K562 (cell line): ENCODE measurements around the gene KLHL22. TPM values are rescaled to one million over a fixed set of nuclear protein-coding genes. Genes with fewer than 3 reads are reported as not detected.
"Not testable (repeated sequence)": the region's sequence is repeated elsewhere in the genome, so short reads cannot be mapped to it uniquely, and the experiment has no call there.

ENCODE experiments used
- ATAC-seq: fragments of 200-7000 bp; cut with Tn5 transposase; 3 replicates; pipeline ENCODE4 v1.9.1; 2020; ENCODE audit warnings: moderate library complexity
- BruUV-seq: library from RNA; stranded (reverse); fragments of 400-500 nt; replicated peaks from 2 replicates; lab custom pipeline; 2021; lab: Mats Ljungman, UMichigan
- CTCF ChIA-PET: fragments of 300-600 bp; formaldehyde crosslinking; extraction: SDS; loops from one replicate; lab custom pipeline; 2021; ENCODE audit warnings: low intra/inter-chr PET ratio; lab: Yijun Ruan, JAX
- POLR2A ChIA-PET: fragments of 300-600, 350-650 bp; sonication (Branson Sonifier 250); formaldehyde crosslinking; extraction: SDS; loops from one replicate; lab custom pipeline; 2021; ENCODE audit warnings: antibody characterized with exemption, inconsistent platforms; lab: Yijun Ruan, JAX
- DNase-seq, 4 experiments: peaks; one replicate each; pipeline versions ENCODE4 v3.0.0 to v3.0.0-alpha.2; 2011 to 2018; ENCODE audit warnings: low spot score in 3 of 4, mixed read lengths in 3 of 4; ENCODE audit errors: extremely low read depth in 1 of 4
- FAIRE-seq: peaks from 2 replicates; lab custom pipeline; 2011; peaks lifted over from hg19 to GRCh38; lab: Jason Lieb, UNC
- H2AFZ ChIP-seq: 2 replicates; pipeline ENCODE4 v1.6.0; 2011; ENCODE audit warnings: low read depth, low read length, control low read depth, inconsistent platforms
- H3K27ac ChIP-seq: fragments of 200-600 bp; 3 replicates; pipeline ENCODE4 v1.8.0; 2011; ENCODE audit warnings: low read depth, mild to moderate bottlenecking, control low read depth, inconsistent platforms, low read length, moderate library complexity, mixed read lengths; ENCODE audit errors: extremely low read depth
- H3K27me3 ChIP-seq, 2 experiments: fragments of 300-600 bp in 1 of 2; 2 replicates in 1 of 2; 3 replicates in 1 of 2; pipeline versions ENCODE4 v1.6.0 to v1.8.0; 2011; ENCODE audit warnings: inconsistent platforms in 2 of 2, low read length in 2 of 2, mild to moderate bottlenecking in 1 of 2, mixed read lengths in 1 of 2, moderate library complexity in 1 of 2; ENCODE audit not compliant: control insufficient read depth in 2 of 2, insufficient read depth in 2 of 2
- H3K36me3 ChIP-seq: fragments of 300-600 bp; 3 replicates; pipeline ENCODE4 v1.8.0; 2011; ENCODE audit warnings: mild to moderate bottlenecking, low read length, inconsistent platforms; ENCODE audit not compliant: control insufficient read depth, insufficient read depth
- H3K4me1 ChIP-seq, 2 experiments: fragments of 200-600 bp in 1 of 2; replicated peaks in 1 of 2; 2 replicates in 1 of 2; 3 replicates in 1 of 2; pipeline versions ENCODE4 v1.5.1 to v1.8.0; 2011; ENCODE audit warnings: inconsistent platforms in 2 of 2, low read length in 2 of 2, mild to moderate bottlenecking in 1 of 2, mixed read lengths in 1 of 2, moderate library complexity in 1 of 2; ENCODE audit not compliant: control insufficient read depth in 2 of 2, insufficient read depth in 2 of 2
- H3K4me2 ChIP-seq: 2 replicates; pipeline ENCODE4 v1.6.1; 2011; ENCODE audit warnings: low read length, control low read depth, inconsistent platforms, mixed read lengths; ENCODE audit not compliant: insufficient read depth
- H3K4me3 ChIP-seq: fragments of 200-600 bp; sonication (generic), shearing (Covaris generic); 2 replicates; pipeline ENCODE4 v1.5.1; 2016; ENCODE audit warnings: control low read depth, inconsistent platforms
- H3K79me2 ChIP-seq: fragments of 200-600 bp; 3 replicates; pipeline ENCODE4 v1.8.0; 2011; ENCODE audit warnings: low read length, inconsistent platforms; ENCODE audit not compliant: control insufficient read depth, insufficient read depth
- H3K9ac ChIP-seq, 2 experiments: 2 replicates each; pipeline versions ENCODE4 v1.6.0 to v1.6.1; 2011; ENCODE audit warnings: low read depth in 2 of 2, low read length in 2 of 2, control low read depth in 1 of 2, inconsistent platforms in 1 of 2, mild to moderate bottlenecking in 1 of 2, mixed read lengths in 1 of 2; ENCODE audit not compliant: insufficient read depth in 1 of 2
- H3K9me1 ChIP-seq: one replicate; pipeline ENCODE4 v1.6.0; 2011; ENCODE audit warnings: inconsistent platforms, mild to moderate bottlenecking, low read length, moderate library complexity; ENCODE audit not compliant: control insufficient read depth, insufficient read depth
- H3K9me3 ChIP-seq: replicated peaks from 2 replicates; pipeline ENCODE4 v1.5.1; 2011; ENCODE audit warnings: low read depth, low read length, inconsistent platforms; ENCODE audit not compliant: control insufficient read depth, insufficient read depth
- H4K20me1 ChIP-seq: replicated peaks from 2 replicates; pipeline ENCODE4 v1.6.1; 2011; ENCODE audit warnings: low read length, inconsistent platforms, mixed read lengths; ENCODE audit not compliant: control insufficient read depth, insufficient read depth
- ARHGAP35 ChIP-seq: fragments of 450-650 bp; IDR thresholded peaks from 2 replicates; pipeline ENCODE4 v1.6.1; 2018; ENCODE audit not compliant: partially characterized antibody
- ARNT ChIP-seq, 2 experiments: fragments of 450-650 bp; IDR thresholded peaks; 2 replicates each; pipeline ENCODE4 v1.6.1; 2016; ENCODE audit warnings: mild to moderate bottlenecking in 1 of 2
- BCOR ChIP-seq: fragments of 450-650 bp; IDR thresholded peaks from 2 replicates; pipeline ENCODE4 v1.6.1; 2016
- BHLHE40 ChIP-seq: IDR thresholded peaks from 2 replicates; pipeline ENCODE4 v1.6.1; 2011; ENCODE audit warnings: low read length, improper control_type of control experiment
- DMBX1 ChIP-seq: fragments of 250-450 bp; sonication (Bioruptor Pico); IDR thresholded peaks from 2 replicates; pipeline ENCODE4 v1.8.0; 2022; ENCODE audit warnings: inconsistent platforms, mild to moderate bottlenecking, moderate library complexity, borderline replicate concordance
- FOXK2 ChIP-seq, 2 experiments: fragments of 450-650 bp; IDR thresholded peaks in 1 of 2; conservative IDR thresholded peaks in 1 of 2; 2 replicates each; pipeline ENCODE4 v1.6.1; 2016; ENCODE audit warnings: low read depth in 2 of 2, mild to moderate bottlenecking in 1 of 2
- JUN ChIP-seq, 2 experiments: sonication (generic) in 1 of 2; formaldehyde crosslinking in 1 of 2; IDR thresholded peaks; 2 replicates each; pipeline versions ENCODE4 v1.6.1 to v1.8.0; 2012 to 2022; ENCODE audit warnings: borderline replicate concordance in 2 of 2, mild to moderate bottlenecking in 2 of 2, improper control_type of control experiment in 1 of 2, low read depth in 1 of 2, low read length in 1 of 2, missing genetic modification reagents in 1 of 2
- MYNN ChIP-seq, 2 experiments: sonication (generic); formaldehyde crosslinking in 1 of 2; IDR thresholded peaks; 2 replicates each; pipeline versions ENCODE4 v1.5.0 to v1.6.1; 2016 to 2020; ENCODE audit warnings: antibody characterized with exemption in 1 of 2, missing genetic modification reagents in 1 of 2
- NRF1 ChIP-seq, 2 experiments: fragments of 450-650 bp; IDR thresholded peaks in 1 of 2; conservative IDR thresholded peaks in 1 of 2; 2 replicates each; pipeline ENCODE4 v1.6.1; 2014; ENCODE audit warnings: mild to moderate bottlenecking in 2 of 2
- SMARCA5 ChIP-seq: fragments of 450-650 bp; IDR thresholded peaks from 2 replicates; pipeline ENCODE4 v1.6.1; 2016
- SMARCC2 ChIP-seq: fragments of 450-650 bp; IDR thresholded peaks from 2 replicates; pipeline ENCODE4 v1.6.1; 2017; ENCODE audit warnings: antibody characterized with exemption, moderate library complexity, mild to moderate bottlenecking, low read depth
- SP1 ChIP-seq: sonication (generic); formaldehyde crosslinking; IDR thresholded peaks from 2 replicates; pipeline ENCODE4 v1.8.1; 2022; ENCODE audit warnings: mild to moderate bottlenecking, missing genetic modification reagents
- YY1 ChIP-seq, 3 experiments: IDR thresholded peaks; 2 replicates each; pipeline ENCODE4 v1.6.1; 2011; ENCODE audit warnings: low read length in 2 of 3, mild to moderate bottlenecking in 2 of 3, moderate library complexity in 2 of 3, borderline replicate concordance in 1 of 3, control low read depth in 1 of 3, low read depth in 1 of 3; ENCODE audit not compliant: insufficient read depth in 3 of 3, insufficient replicate concordance in 2 of 3, control insufficient read depth in 1 of 3, insufficient read length in 1 of 3; ENCODE audit errors: extremely low read depth in 1 of 3
- ZNF707 ChIP-seq: fragments of 250-450 bp; sonication (Bioruptor Pico); conservative IDR thresholded peaks from 2 replicates; pipeline ENCODE4 v1.8.0; 2022; ENCODE audit warnings: inconsistent platforms, mild to moderate bottlenecking, moderate library complexity
- WGBS: fragments of 100-300 bp; shearing (Covaris generic); methylation state at CpG from one replicate; pipeline ENCODE4 v1.1.6; 2016; ENCODE audit warnings: low coverage, mixed read lengths; ENCODE audit not compliant: insufficient coverage; ENCODE audit errors: missing lambda C conversion rate; 5-methylcytosine and 5-hydroxymethylcytosine counted together
- in situ Hi-C: fragments of 300-500 bp; cut with MboI; formaldehyde crosslinking; loops from 4 replicates; pipeline ENCODE4 v1.15.0; 2018; ENCODE audit warnings: inconsistent platforms, mixed read lengths
- intact Hi-C: fragments of 100-400 bp; cut with micrococcal nuclease; formaldehyde crosslinking; loops from 2 replicates; pipeline ENCODE4 v1.14.2; 2022
- polyA plus RNA-seq, 8 experiments: library from polyadenylated mRNA; depleted of rRNA in 4 of 8; stranded (reverse) in 5 of 8; unstranded in 3 of 8; fragments of >200 nt; fragmentation: Nextera tagmentation in 2 of 8; fragmentation: Illumina TruSeq in 1 of 8; extraction: Ambion mirVana in 2 of 8; extraction: Trizol in 1 of 8; gene quantifications; 2 replicates each; pipeline versions ENCODE4 v1.2.1 to v1.2.3, GENCODE V29; 2011 to 2014; ENCODE audit warnings: inconsistent platforms in 1 of 8, missing spikeins in 1 of 8
- total RNA-seq, 7 experiments: library from RNA; depleted of rRNA in 6 of 7; stranded (reverse); fragments of >200 nt in 6 of 7; fragmentation: Illumina TruSeq in 2 of 7; extraction: Trizol in 2 of 7; gene quantifications; 2 replicates each; pipeline versions ENCODE4 v1.2.1 to v1.2.3, GENCODE V29; 2011 to 2021; ENCODE audit warnings: low replicate concordance in 1 of 7
- TF ChIP-seq, protein P1 (sequence below): fragments of 450-650 bp; formaldehyde crosslinking; IDR thresholded peaks from 2 replicates; pipeline ENCODE4 v1.4.0; 2022; ENCODE audit warnings: missing genetic modification characterization
- TF ChIP-seq, protein P2 (sequence below): fragments of 250-450 bp; sonication (Bioruptor Pico); IDR thresholded peaks from 2 replicates; pipeline ENCODE4 v1.8.0; 2022; ENCODE audit warnings: moderate library complexity, mild to moderate bottlenecking, inconsistent platforms

Gene KLHL22
- total and polyA plus RNA-seq, 9 of the 15 experiments (the other 6 are each of a cell fraction or from before 2014, with no cell fraction given) = 1.3 to 25.6 (median 15.2) TPM

DNA sequence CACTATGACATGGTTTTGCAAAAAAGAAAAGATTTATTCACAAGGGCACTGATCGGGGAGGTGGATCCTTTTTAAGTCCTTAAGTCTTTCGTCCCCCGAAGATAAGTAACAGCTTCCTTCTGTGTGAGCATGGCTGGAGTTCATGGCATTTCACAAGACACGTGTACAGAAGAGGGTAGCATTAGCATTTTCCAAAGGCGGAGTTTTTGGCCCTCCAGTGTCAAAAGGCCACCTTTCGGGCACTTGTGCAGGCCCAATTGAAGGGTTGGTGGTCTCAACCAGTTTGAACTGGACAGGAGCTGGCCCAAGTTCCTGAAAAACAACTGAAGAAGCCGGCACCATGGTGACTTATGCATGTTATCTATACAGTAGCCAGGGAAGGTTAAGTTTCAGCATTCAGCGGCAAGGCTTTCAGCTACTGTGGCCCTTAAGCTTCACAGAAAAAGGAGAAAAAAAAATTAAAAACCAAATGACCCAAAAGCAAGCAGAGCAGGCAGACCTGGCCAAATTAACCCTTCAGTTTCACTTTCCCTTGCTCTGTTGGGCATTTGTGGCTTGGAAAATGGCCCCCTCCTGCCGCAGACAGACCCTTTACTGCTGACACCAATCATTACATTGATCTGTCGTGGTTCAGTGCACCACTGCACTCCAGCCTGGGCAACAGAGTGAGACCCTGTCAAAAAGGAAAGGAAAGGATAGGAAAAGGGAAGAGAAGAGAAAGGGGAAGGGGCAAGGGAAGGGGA is 83.0 kb downstream of the KLHL22 start (continued):
- peak; percentile 51; the same call in 1 of the 2 replicates for TF ChIP-seq DMBX1 (CRISPR knock-in tag)
- TF ChIP-seq, all 486 proteins: peak for 98

DNA sequence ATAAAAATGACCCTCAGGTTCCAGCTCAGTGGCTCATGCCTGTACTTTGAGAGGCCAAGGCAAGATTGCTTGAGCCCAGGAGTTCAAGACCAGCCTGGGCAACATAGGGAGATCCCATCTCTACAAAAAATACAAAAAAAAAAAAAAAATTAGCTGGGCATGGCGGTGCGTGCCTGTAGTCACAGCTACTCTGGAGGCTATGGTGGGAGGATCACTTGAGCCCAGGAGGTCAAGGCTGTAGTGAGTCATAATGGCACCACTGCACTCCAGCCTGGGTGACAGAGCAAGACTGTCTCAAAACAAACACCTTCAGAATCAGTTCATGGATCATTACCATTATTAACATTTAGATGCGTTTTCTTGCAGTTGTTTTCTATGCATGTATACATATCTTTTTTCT is 86.2 kb downstream of the KLHL22 start:
- ATAC-seq (0 out of 3 replicates have a peak, but pooled peaks have one; percentile 7), DNase-seq (peak in 1 of 4 experiments; percentile 51)
- peaks cover 30% of the 10 kb centered on the region; the same call in 2 of the 3 replicates for H3K36me3 ChIP-seq
- H3K27me3 ChIP-seq; BruUV-seq; intact Hi-C loops; H3K79me2 ChIP-seq; H3K4me2 ChIP-seq; H3K4me3 ChIP-seq; H3K9me3 ChIP-seq; H3K4me1 ChIP-seq; H2AFZ ChIP-seq; H3K9me1 ChIP-seq; H4K20me1 ChIP-seq; H3K27ac ChIP-seq; H3K9ac ChIP-seq; FAIRE-seq; TF ChIP-seq MYNN (CRISPR knock-in tag; IDR thresholded peaks at IDR 0.05); JUN (CRISPR knock-in tag; IDR thresholded peaks at IDR 0.05; ENCODE audit: borderline replicate concordance): not testable (repeated sequence)
- ChIA-PET POLR2A (interaction anchor here (0.6 to 8.9 kb wide), 5 partner anchors 15 to 677 kb away, joined by 3 to 84 read pairs (median 4); partner anchors contain the start of gene ZNF74), CTCF (interaction anchor here (0.8 kb wide), 1 partner anchor 9 kb away, joined by 3 read pairs; no protein-coding TSS in a partner anchor)
- WGBS = 44% methylated on average over 3 of the region's 3 CpGs
- in situ Hi-C loops = loop anchor here (25.0 kb wide), 2 partner anchors 278 to 1872 kb away; partner anchors contain the start of gene TMEM191B
- TF ChIP-seq FOXK2 (conservative IDR thresholded peaks at IDR 0.05 in 1 of 2, IDR thresholded peaks at IDR 0.05 in 1 of 2; ENCODE audit: low read depth in 2 of 2) = peak; percentile 35 to 40; a peak in 1 of 4 replicates
- peak; percentile 72 for TF ChIP-seq ARHGAP35
- 0 out of 2 replicates have a peak, but pooled peaks have one; percentile 32 for TF ChIP-seq SMARCC2
- TF ChIP-seq, protein P1, sequence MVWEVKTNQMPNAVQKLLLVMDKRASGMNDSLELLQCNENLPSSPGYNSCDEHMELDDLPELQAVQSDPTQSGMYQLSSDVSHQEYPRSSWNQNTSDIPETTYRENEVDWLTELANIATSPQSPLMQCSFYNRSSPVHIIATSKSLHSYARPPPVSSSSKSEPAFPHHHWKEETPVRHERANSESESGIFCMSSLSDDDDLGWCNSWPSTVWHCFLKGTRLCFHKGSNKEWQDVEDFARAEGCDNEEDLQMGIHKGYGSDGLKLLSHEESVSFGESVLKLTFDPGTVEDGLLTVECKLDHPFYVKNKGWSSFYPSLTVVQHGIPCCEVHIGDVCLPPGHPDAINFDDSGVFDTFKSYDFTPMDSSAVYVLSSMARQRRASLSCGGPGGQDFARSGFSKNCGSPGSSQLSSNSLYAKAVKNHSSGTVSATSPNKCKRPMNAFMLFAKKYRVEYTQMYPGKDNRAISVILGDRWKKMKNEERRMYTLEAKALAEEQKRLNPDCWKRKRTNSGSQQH = 0 out of 2 replicates have a peak, but pooled peaks have one; percentile 13
- TF ChIP-seq, protein P2, sequence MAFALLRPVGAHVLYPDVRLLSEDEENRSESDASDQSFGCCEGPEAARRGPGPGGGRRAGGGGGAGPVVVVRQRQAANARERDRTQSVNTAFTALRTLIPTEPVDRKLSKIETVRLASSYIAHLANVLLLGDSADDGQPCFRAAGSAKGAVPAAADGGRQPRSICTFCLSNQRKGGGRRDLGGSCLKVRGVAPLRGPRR (CRISPR knock-in tag) = 0 out of 2 replicates have a peak, but pooled peaks have one; percentile 28
- peak; percentile 63; the same call in 1 of the 2 replicates for TF ChIP-seq ZNF707 (CRISPR knock-in tag)
- TF ChIP-seq NRF1 (conservative IDR thresholded peaks at IDR 0.05 in 1 of 2, IDR thresholded peaks at IDR 0.05 in 1 of 2) = 0 out of 4 replicates have a peak, but pooled peaks of 1 of the 2 experiments have one; percentile 12
- TF ChIP-seq MYNN (IDR thresholded peaks at IDR 0.05) = 0 out of 2 replicates have a peak, but pooled peaks have one; percentile 21
- peak; percentile 63; the same call in 1 of the 2 replicates for TF ChIP-seq BCOR
- TF ChIP-seq ARNT (IDR thresholded peaks at IDR 0.05) = peak in 1 of 2 experiments; percentile 78; a peak in 1 of 4 replicates
- TF ChIP-seq SMARCA5 = peak; percentile 78; the same call in 1 of the 2 replicates
- peak in 1 of 3 experiments; percentile 50 for TF ChIP-seq YY1 (IDR thresholded peaks at IDR 0.05; ENCODE audit: borderline replicate concordance in 1 of 3, control insufficient read depth in 1 of 3, extremely low read depth in 1 of 3, insufficient read depth in 3 of 3, insufficient read length in 1 of 3, insufficient replicate concordance in 2 of 3, low read depth in 1 of 3, low read length in 2 of 3)
- TF ChIP-seq JUN (IDR thresholded peaks at IDR 0.05; ENCODE audit: borderline replicate concordance, low read depth, low read length) = peak; percentile 84; the same call in 1 of the 2 replicates
- TF ChIP-seq SP1 = 0 out of 2 replicates have a peak, but pooled peaks have one; percentile 11
- TF ChIP-seq BHLHE40 = 0 out of 2 replicates have a peak, but pooled peaks have one; percentile 31
